Myocyte (in vitro differentiated cells): Measurements from ENCODE around the gene KIF24. TPM values are rescaled to one million over a fixed set of nuclear protein-coding genes. Genes with fewer than 3 reads are reported as not detected.

Source experiments
- total RNA-seq: library from RNA; depleted of rRNA; stranded (reverse); fragments of >200 nt; gene quantifications from 2 replicates; pipeline ENCODE4 v1.2.3, GENCODE V29; 2014

The KIF24 gene
- total RNA-seq, 1 donor from 2014 or later: 2.0 TPM

Other genes with a start within 250 kb of the KIF24 start
- 32.1 and 36.9 TPM in 2 replicates for gene DCAF12, start 202.6 kb downstream of the KIF24 start, total RNA-seq
- 28.6 and 30.5 TPM in 2 replicates for gene UBAP1, start 150.2 kb downstream of the KIF24 start, total RNA-seq
- gene NUDT2, start 301 bp upstream of the KIF24 start, total RNA-seq: 28.3 and 28.4 TPM in 2 replicates
- 2.6 and 7.6 TPM in 2 replicates for gene MYORG, start 47.6 kb upstream of the KIF24 start, total RNA-seq
- 18.9 and 19.2 TPM in 2 replicates for gene FAM219A, start 129.3 kb upstream of the KIF24 start, total RNA-seq
- gene DNAI1, start 129.5 kb upstream of the KIF24 start, total RNA-seq: 0.13 TPM in 1 of 2 replicates, not detected in the other
- 0.21 and 0.35 TPM in 2 replicates for gene ENHO, start 193.7 kb upstream of the KIF24 start, total RNA-seq